ENCODE measurements around the gene CSNK2A1.

DNA sequence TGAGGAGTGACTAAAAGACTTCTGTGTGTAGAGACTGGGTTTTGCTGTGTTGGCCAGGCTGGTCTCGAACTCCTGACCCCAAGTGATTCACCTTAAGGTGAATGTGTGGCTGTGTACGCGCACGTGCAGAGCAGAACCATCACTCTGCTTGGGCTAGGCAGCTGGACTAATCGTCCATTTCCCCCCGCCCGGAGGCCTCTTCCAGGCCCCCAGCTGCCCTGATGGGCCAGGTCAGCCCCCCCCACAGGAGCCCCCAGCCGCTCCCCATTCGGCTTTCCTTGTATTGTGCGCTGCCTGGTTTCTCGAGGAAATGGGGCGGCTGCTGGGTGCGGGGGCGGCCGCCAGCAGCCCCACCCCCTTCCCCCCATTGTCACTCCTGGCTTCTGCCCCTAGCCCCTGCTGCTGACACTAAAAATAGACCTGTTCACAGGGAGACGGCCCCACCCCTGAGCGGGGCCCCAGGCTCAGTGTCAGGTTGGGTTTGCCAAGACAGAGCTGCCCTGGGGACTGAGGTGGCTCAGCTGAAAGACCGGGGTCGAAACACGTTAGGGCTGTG is 24.6 kb upstream of the CSNK2A1 start:
- TF ChIP-seq, protein P1, sequence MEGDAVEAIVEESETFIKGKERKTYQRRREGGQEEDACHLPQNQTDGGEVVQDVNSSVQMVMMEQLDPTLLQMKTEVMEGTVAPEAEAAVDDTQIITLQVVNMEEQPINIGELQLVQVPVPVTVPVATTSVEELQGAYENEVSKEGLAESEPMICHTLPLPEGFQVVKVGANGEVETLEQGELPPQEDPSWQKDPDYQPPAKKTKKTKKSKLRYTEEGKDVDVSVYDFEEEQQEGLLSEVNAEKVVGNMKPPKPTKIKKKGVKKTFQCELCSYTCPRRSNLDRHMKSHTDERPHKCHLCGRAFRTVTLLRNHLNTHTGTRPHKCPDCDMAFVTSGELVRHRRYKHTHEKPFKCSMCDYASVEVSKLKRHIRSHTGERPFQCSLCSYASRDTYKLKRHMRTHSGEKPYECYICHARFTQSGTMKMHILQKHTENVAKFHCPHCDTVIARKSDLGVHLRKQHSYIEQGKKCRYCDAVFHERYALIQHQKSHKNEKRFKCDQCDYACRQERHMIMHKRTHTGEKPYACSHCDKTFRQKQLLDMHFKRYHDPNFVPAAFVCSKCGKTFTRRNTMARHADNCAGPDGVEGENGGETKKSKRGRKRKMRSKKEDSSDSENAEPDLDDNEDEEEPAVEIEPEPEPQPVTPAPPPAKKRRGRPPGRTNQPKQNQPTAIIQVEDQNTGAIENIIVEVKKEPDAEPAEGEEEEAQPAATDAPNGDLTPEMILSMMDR (IDR thresholded peaks at IDR 0.05; ENCODE audit: poor library complexity, severe bottlenecking), result no peak
- TF ChIP-seq RAD21 (conservative IDR thresholded peaks at IDR 0.05), result no peak
